HCT116 (cell line): ENCODE measurements around the gene PTDSS2. TPM values are rescaled to one million over a fixed set of nuclear protein-coding genes. Genes with fewer than 3 reads are reported as not detected.

ENCODE experiments used
- ATAC-seq: fragments of 200-7000 bp; cut with Tn5 transposase; 2 replicates; pipeline ENCODE4 v1.9.1; 2020; ENCODE audit warnings: mild to moderate bottlenecking, moderate library complexity
- BruUV-seq: library from RNA; stranded (reverse); fragments of 400-500 nt; replicated peaks from 2 replicates; lab custom pipeline; 2021; lab: Mats Ljungman, UMichigan
- CTCF ChIA-PET: fragments of 300-600 bp; sonication (Branson Sonifier 250); formaldehyde crosslinking; loops from one replicate; lab custom pipeline; 2021; ENCODE audit warnings: antibody characterized with exemption; lab: Charles Lee
- POLR2A ChIA-PET: fragments of 300-600, 350-600 bp; sonication (Branson Sonifier 250); formaldehyde crosslinking; loops from one replicate; lab custom pipeline; 2021; ENCODE audit warnings: antibody characterized with exemption; lab: Charles Lee
- RAD21 ChIA-PET, 2 experiments: fragments of 300-600 bp; sonication (Branson Sonifier 250); formaldehyde crosslinking; loops; one replicate each; lab custom pipeline; 2023; ENCODE audit warnings: low total read pairs in 2 of 2; ENCODE audit not compliant: uncharacterized antibody in 2 of 2, unreplicated experiment in 2 of 2, low non-redundant PET in 1 of 2; lab: Charles Lee
- DNase-seq: peaks from one replicate; pipeline ENCODE4 v3.0.0-alpha.2; 2010; ENCODE audit warnings: low read depth, low spot score
- H2AFZ ChIP-seq: fragments of 200-600 bp; shearing (Covaris generic), sonication (generic); 2 replicates; pipeline ENCODE4 v1.6.1; 2017; ENCODE audit warnings: low read depth, mixed run types, mixed read lengths, antibody characterized with exemption, low read length; ENCODE audit not compliant: poor library complexity, severe bottlenecking
- H3K27ac ChIP-seq: 2 replicates; pipeline ENCODE4 v1.5.1; 2012; ENCODE audit warnings: low read depth, low read length
- H3K27me3 ChIP-seq: fragments of 200-600 bp; sonication (generic); 2 replicates; pipeline ENCODE4 v1.6.1; 2016; ENCODE audit warnings: mixed run types, low read length, mixed read lengths; ENCODE audit not compliant: insufficient read depth
- H3K36me3 ChIP-seq, 2 experiments: fragments of 200-500 bp in 1 of 2; fragments of 200-600 bp in 1 of 2; sonication (Bioruptor generic) in 1 of 2; sonication (generic) in 1 of 2; 2 replicates each; pipeline versions ENCODE4 v1.5.1 to v1.6.1; 2014 to 2016; ENCODE audit warnings: low read length in 2 of 2, inconsistent platforms in 1 of 2, mixed read lengths in 1 of 2, mixed run types in 1 of 2; ENCODE audit not compliant: insufficient read depth in 2 of 2, control insufficient read depth in 1 of 2
- H3K4me1 ChIP-seq, 2 experiments: fragments of 200-600 bp in 1 of 2; sonication (generic) in 1 of 2; 2 replicates each; pipeline versions ENCODE4 v1.5.1 to v1.6.1; 2012 to 2017; ENCODE audit warnings: low read length in 2 of 2, inconsistent platforms in 1 of 2, mild to moderate bottlenecking in 1 of 2, mixed read lengths in 1 of 2, mixed run types in 1 of 2, moderate library complexity in 1 of 2; ENCODE audit not compliant: insufficient read depth in 2 of 2, control insufficient read depth in 1 of 2
- H3K4me2 ChIP-seq: fragments of 200-600 bp; sonication (generic); 2 replicates; pipeline ENCODE4 v1.6.1; 2017; ENCODE audit warnings: mixed run types, low read length, mixed read lengths
- H3K4me3 ChIP-seq, 2 experiments: fragments of 200-600 bp in 1 of 2; sonication (generic) in 1 of 2; replicated peaks in 1 of 2; 2 replicates each; pipeline ENCODE4 v1.5.1; 2011 to 2016; ENCODE audit warnings: low read length in 2 of 2, control low read depth in 1 of 2, low read depth in 1 of 2, mild to moderate bottlenecking in 1 of 2, mixed read lengths in 1 of 2, mixed run types in 1 of 2
- H3K79me2 ChIP-seq: fragments of 200-600 bp; sonication (generic); 2 replicates; pipeline ENCODE4 v1.6.1; 2017; ENCODE audit warnings: mild to moderate bottlenecking, mixed run types, low read length, moderate library complexity, mixed read lengths; ENCODE audit not compliant: insufficient read depth
- H3K9ac ChIP-seq: fragments of 200-600 bp; sonication (generic); 2 replicates; pipeline ENCODE4 v1.6.1; 2016; ENCODE audit warnings: low read length, mixed read lengths
- H3K9me2 ChIP-seq: fragments of 200-600 bp; sonication (generic), shearing (Covaris generic); 2 replicates; pipeline ENCODE4 v1.6.1; 2017; ENCODE audit warnings: mixed run types, mild to moderate bottlenecking, moderate library complexity; ENCODE audit not compliant: insufficient read depth
- H3K9me3 ChIP-seq, 2 experiments: fragments of 200-500 bp in 1 of 2; fragments of 200-600 bp in 1 of 2; sonication (Bioruptor generic) in 1 of 2; sonication (generic) in 1 of 2; 2 replicates each; pipeline ENCODE4 v1.6.1; 2014 to 2017; ENCODE audit warnings: low read length in 2 of 2, mixed read lengths in 2 of 2, inconsistent platforms in 1 of 2, low read depth in 1 of 2, mild to moderate bottlenecking in 1 of 2, mixed run types in 1 of 2, moderate library complexity in 1 of 2; ENCODE audit not compliant: control insufficient read depth in 1 of 2, insufficient read depth in 1 of 2
- H4K20me1 ChIP-seq: fragments of 200-600 bp; sonication (generic), shearing (Covaris generic); 2 replicates; pipeline ENCODE4 v1.6.1; 2017; ENCODE audit warnings: mixed run types, mild to moderate bottlenecking, moderate library complexity; ENCODE audit not compliant: insufficient read depth
- CBX3 ChIP-seq: IDR thresholded peaks from 2 replicates; pipeline ENCODE4 v1.6.1; 2012; ENCODE audit warnings: low read depth
- CEBPB ChIP-seq: IDR thresholded peaks from 2 replicates; pipeline ENCODE4 v1.6.1; 2012; ENCODE audit warnings: low read depth
- CTCF ChIP-seq, 3 experiments: fragments of 200-600 bp in 1 of 3; sonication (generic) in 1 of 3; IDR thresholded peaks in 2 of 3; conservative IDR thresholded peaks in 1 of 3; 2 replicates each; pipeline ENCODE4 v1.5.1; 2012 to 2017; ENCODE audit warnings: low read depth in 2 of 3, low read length in 2 of 3, antibody characterized with exemption in 1 of 3, borderline replicate concordance in 1 of 3, control low read depth in 1 of 3, mild to moderate bottlenecking in 1 of 3, mixed read lengths in 1 of 3, mixed run types in 1 of 3, moderate library complexity in 1 of 3; ENCODE audit not compliant: insufficient read depth in 1 of 3
- EGR1 ChIP-seq: IDR thresholded peaks from 2 replicates; pipeline ENCODE4 v1.6.1; 2012; ENCODE audit warnings: low read depth
- ELF1 ChIP-seq: IDR thresholded peaks from 2 replicates; pipeline ENCODE4 v1.6.1; 2012; ENCODE audit warnings: low read depth, borderline replicate concordance
- EZH2 ChIP-seq: fragments of 200-600 bp; sonication (generic); IDR thresholded peaks from 2 replicates; pipeline ENCODE4 v1.6.1; 2017; ENCODE audit warnings: antibody characterized with exemption, mixed run types
- FOSL1 ChIP-seq: IDR thresholded peaks from 2 replicates; pipeline ENCODE4 v1.6.1; 2012; ENCODE audit warnings: low read depth
- MAX ChIP-seq: IDR thresholded peaks from 2 replicates; pipeline ENCODE4 v1.6.1; 2012
- RAD21 ChIP-seq: IDR thresholded peaks from 2 replicates; pipeline ENCODE4 v1.6.1; 2012; ENCODE audit warnings: low read depth, mild to moderate bottlenecking
- SIN3A ChIP-seq: IDR thresholded peaks from 2 replicates; pipeline ENCODE4 v1.6.1; 2012; ENCODE audit warnings: low read depth
- TCF7L2 ChIP-seq: IDR thresholded peaks from 2 replicates; pipeline ENCODE4 v1.7.0; 2011; ENCODE audit warnings: borderline replicate concordance, inconsistent platforms; ENCODE audit not compliant: insufficient read depth, insufficient read length; ENCODE audit errors: extremely low read depth
- ZFX ChIP-seq: fragments of 450-650 bp; IDR thresholded peaks from 2 replicates; pipeline ENCODE4 v1.6.1; 2017
- intact Hi-C: fragments of 100-400 bp; cut with micrococcal nuclease; formaldehyde crosslinking; loops from 2 replicates; pipeline ENCODE4 v1.10.0; 2022
- total RNA-seq: library from RNA; stranded (reverse); gene quantifications from one replicate; pipeline ENCODE4 v1.2.1, GENCODE V29; 2021; ENCODE audit not compliant: unreplicated experiment
- TF ChIP-seq, protein P1 (sequence below): IDR thresholded peaks from 2 replicates; pipeline ENCODE4 v1.6.1; 2012; ENCODE audit warnings: low read depth
- TF ChIP-seq, protein P2 (sequence below): IDR thresholded peaks from 2 replicates; pipeline ENCODE4 v1.6.1; 2012

PTDSS2 gene
- total RNA-seq, 1 experiment from 2014 or later = 40.1 TPM

GRCh38 chr11:531919-532526 lies 81.9 kb downstream of the PTDSS2 start:
- no peak overlapping the region for H3K27ac ChIP-seq
- H3K9me3 ChIP-seq = no peaks in the 10 kb centered on the region
- ATAC-seq (no peak), DNase-seq (no peak)
- no peaks in the 10 kb centered on the region for H3K27me3 ChIP-seq
- BruUV-seq = no TSS peak
- no peak overlapping the region for H3K9ac ChIP-seq
- intact Hi-C loops = no loop called here
- no peak overlapping the region for H3K4me2 ChIP-seq
- ChIA-PET CTCF (no interaction called here), POLR2A (no interaction called here), RAD21 (no interaction called here)
- H3K4me1 ChIP-seq = peaks cover 6 to 18% of the 10 kb centered on the region in 2 experiments; a peak in 3 of 4 replicates
- no peak overlapping the region for H3K4me3 ChIP-seq
- no peak for TF ChIP-seq SIN3A
- TF ChIP-seq, protein P1, sequence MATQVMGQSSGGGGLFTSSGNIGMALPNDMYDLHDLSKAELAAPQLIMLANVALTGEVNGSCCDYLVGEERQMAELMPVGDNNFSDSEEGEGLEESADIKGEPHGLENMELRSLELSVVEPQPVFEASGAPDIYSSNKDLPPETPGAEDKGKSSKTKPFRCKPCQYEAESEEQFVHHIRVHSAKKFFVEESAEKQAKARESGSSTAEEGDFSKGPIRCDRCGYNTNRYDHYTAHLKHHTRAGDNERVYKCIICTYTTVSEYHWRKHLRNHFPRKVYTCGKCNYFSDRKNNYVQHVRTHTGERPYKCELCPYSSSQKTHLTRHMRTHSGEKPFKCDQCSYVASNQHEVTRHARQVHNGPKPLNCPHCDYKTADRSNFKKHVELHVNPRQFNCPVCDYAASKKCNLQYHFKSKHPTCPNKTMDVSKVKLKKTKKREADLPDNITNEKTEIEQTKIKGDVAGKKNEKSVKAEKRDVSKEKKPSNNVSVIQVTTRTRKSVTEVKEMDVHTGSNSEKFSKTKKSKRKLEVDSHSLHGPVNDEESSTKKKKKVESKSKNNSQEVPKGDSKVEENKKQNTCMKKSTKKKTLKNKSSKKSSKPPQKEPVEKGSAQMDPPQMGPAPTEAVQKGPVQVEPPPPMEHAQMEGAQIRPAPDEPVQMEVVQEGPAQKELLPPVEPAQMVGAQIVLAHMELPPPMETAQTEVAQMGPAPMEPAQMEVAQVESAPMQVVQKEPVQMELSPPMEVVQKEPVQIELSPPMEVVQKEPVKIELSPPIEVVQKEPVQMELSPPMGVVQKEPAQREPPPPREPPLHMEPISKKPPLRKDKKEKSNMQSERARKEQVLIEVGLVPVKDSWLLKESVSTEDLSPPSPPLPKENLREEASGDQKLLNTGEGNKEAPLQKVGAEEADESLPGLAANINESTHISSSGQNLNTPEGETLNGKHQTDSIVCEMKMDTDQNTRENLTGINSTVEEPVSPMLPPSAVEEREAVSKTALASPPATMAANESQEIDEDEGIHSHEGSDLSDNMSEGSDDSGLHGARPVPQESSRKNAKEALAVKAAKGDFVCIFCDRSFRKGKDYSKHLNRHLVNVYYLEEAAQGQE = no peak
- no peak for TF ChIP-seq CTCF (IDR thresholded peaks at IDR 0.05 in 2 of 3, conservative IDR thresholded peaks at IDR 0.05 in 1 of 3; ENCODE audit: borderline replicate concordance in 1 of 3, insufficient read depth in 1 of 3, low read depth in 2 of 3, low read length in 2 of 3)
- no peak for TF ChIP-seq TCF7L2
- TF ChIP-seq RAD21 = no peak
- TF ChIP-seq ZFX = no peak
- no peak for TF ChIP-seq MAX
- no peak for TF ChIP-seq CBX3
- no peak for TF ChIP-seq CEBPB
- TF ChIP-seq EGR1 = no peak
- TF ChIP-seq EZH2 = no peak
- TF ChIP-seq, protein P2, sequence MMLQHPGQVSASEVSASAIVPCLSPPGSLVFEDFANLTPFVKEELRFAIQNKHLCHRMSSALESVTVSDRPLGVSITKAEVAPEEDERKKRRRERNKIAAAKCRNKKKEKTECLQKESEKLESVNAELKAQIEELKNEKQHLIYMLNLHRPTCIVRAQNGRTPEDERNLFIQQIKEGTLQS = no peak
- no peak for TF ChIP-seq ELF1
- no peak for TF ChIP-seq FOSL1
- peaks cover 0 to 26% of the 10 kb centered on the region in 2 experiments; a peak in 2 of 4 replicates for H3K36me3 ChIP-seq
- no peak overlapping the region for H2AFZ ChIP-seq
- no peaks in the 10 kb centered on the region for H4K20me1 ChIP-seq
- H3K9me2 ChIP-seq = no peaks in the 10 kb centered on the region
- peaks cover 26% of the 10 kb centered on the region for H3K79me2 ChIP-seq
